Measurements from ENCODE around the gene SLC26A2. TPM values are rescaled to one million over a fixed set of nuclear protein-coding genes. Genes with fewer than 3 reads are reported as not detected.

SLC26A2 gene
- total RNA-seq, 2 donors from 2014 or later, result 16.9 to 32.0 TPM

DNA sequence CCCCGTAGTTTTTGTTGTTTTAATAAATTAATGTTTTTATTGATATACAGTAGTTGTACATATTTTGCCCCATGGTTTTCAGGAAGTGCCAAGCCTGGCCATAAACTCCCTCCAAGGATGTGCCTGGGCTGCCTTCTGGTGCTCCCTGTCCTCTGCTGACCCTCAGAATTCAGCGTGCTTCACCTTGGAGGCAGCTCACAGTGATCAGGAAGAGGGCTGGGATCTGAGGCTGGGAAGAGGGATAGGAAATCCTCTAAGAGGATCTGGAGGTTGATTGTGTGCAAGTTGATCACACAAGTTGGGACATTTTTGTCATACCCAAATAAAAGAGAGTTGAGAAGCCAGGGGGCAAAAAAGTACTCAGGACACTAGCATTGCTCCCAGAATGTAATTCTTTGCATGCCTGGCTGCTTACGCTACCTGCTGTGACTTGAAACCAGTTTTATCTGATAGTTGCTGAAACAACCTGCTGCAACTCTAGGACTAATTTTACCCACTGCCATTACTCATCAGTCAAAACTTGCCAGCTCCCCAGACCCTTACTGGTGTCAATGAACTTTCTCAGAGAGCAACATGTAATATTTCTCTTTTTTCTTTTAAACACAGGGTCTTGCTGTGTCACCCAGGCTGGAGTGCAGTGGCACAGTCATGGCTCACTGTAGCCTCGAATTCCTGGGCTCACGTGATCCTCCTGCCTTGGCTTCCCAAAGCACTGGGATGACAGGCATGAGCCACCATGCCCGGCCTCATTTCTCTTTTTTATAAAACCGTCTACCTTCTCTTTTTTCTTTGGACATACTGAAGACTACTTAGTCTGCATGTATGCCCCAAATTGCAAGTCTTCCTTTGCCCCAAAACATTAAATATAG, 44.9 kb upstream of the SLC26A2 start:
- H3K27me3 ChIP-seq (replicated peaks; ENCODE audit: insufficient read depth), result no peaks in the 10 kb centered on the region
- H3K27ac ChIP-seq, result peak overlapping the region in 1 of 2 donors; percentile 65
- H3K4me1 ChIP-seq (ENCODE audit: control insufficient read depth in 1 of 2, low read depth in 2 of 2), result peaks cover 7 to 40% of the 10 kb centered on the region in 2 donors
- ATAC-seq (ENCODE audit: insufficient number of reproducible peaks, low FRiP score, low read depth) (no peak), DNase-seq (ENCODE audit: low spot score) (no peak)
- H3K36me3 ChIP-seq, result no peaks in the 10 kb centered on the region
- no peak overlapping the region for H3K4me3 ChIP-seq
- TF ChIP-seq, protein P1, sequence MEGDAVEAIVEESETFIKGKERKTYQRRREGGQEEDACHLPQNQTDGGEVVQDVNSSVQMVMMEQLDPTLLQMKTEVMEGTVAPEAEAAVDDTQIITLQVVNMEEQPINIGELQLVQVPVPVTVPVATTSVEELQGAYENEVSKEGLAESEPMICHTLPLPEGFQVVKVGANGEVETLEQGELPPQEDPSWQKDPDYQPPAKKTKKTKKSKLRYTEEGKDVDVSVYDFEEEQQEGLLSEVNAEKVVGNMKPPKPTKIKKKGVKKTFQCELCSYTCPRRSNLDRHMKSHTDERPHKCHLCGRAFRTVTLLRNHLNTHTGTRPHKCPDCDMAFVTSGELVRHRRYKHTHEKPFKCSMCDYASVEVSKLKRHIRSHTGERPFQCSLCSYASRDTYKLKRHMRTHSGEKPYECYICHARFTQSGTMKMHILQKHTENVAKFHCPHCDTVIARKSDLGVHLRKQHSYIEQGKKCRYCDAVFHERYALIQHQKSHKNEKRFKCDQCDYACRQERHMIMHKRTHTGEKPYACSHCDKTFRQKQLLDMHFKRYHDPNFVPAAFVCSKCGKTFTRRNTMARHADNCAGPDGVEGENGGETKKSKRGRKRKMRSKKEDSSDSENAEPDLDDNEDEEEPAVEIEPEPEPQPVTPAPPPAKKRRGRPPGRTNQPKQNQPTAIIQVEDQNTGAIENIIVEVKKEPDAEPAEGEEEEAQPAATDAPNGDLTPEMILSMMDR (IDR thresholded peaks at IDR 0.05), result no peak
- H3K9me3 ChIP-seq, result no peaks in the 10 kb centered on the region

GRCh38 chr5:149916334-149917072, 44.1 kb upstream of the SLC26A2 start:
- DNase-seq (ENCODE audit: low spot score), result no peak
- ATAC-seq (ENCODE audit: insufficient number of reproducible peaks, low FRiP score, low read depth), result no peak
- Histone ChIP-seq H3K27ac (peak overlapping the region; percentile 65 to 85), H3K4me1 (ENCODE audit: control insufficient read depth in 1 of 2, low read depth in 2 of 2) (peaks cover 7 to 40% of the 10 kb centered on the region in 2 donors), H3K9me3 (no peaks in the 10 kb centered on the region), H3K4me3 (peak overlapping the region; percentile 9), H3K36me3 (no peaks in the 10 kb centered on the region), H3K27me3 (replicated peaks; ENCODE audit: insufficient read depth) (no peaks in the 10 kb centered on the region)
- TF ChIP-seq, protein P1 (IDR thresholded peaks at IDR 0.05), result no peak

DNA sequence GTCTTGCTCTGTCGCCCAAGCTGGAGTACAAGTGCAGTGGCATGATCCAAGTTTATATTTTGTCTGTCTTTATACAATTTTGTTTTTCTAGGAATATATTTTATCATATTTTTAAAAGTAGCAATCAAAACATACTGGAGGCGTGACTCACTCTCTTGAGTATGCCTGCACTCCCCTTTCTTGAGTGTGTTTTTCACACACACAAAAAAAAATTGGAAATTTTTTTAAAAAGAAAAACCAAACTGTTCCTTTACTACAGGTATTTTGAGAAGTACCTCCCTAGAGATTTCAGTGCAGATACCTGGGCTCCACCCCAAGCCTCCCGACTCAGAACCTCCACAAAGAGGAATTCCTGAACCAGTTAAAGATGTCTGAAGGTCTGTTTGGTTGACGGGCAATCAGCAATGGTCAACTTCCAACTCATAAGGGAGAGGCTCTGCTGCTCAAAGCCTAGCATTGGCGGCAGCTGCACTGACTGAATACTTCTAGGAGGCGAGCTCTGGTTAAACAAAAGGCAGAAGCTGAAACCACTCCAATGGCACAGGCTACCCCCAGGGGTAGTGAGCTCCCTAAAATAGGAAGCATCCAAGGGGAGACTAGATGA, 43.4 kb upstream of the SLC26A2 start:
- Histone ChIP-seq H3K36me3 (no peaks in the 10 kb centered on the region), H3K9me3 (no peaks in the 10 kb centered on the region), H3K4me1 (ENCODE audit: control insufficient read depth in 1 of 2, low read depth in 2 of 2) (peaks cover 7 to 40% of the 10 kb centered on the region in 2 donors), H3K27ac (peak overlapping the region; percentile 65 to 85), H3K27me3 (replicated peaks; ENCODE audit: insufficient read depth) (no peaks in the 10 kb centered on the region), H3K4me3 (peak overlapping the region; percentile 9)
- ATAC-seq (ENCODE audit: insufficient number of reproducible peaks, low FRiP score, low read depth) (no peak), DNase-seq (ENCODE audit: low spot score) (no peak)
- TF ChIP-seq, protein P1 (IDR thresholded peaks at IDR 0.05), result no peak

DNA sequence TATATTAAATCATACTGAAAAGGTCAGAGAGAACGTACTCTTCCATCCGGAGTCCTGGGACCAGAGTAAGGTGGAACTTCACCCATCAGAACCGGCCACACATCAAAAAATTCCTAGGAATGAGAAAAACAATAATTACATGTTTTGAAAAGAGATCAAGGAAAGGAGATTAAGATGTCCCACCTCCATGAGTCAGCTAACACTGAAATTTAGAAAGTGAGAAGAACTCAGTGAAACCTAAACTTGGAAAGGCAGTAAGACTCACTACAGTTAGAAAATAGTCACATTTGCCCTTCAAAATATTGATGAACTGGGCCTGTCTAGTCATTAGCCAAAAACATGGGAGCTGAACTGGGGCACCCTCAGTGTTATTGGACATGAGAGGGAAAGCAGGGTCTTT, 39.0 kb upstream of the SLC26A2 start:
- peaks cover 7 to 34% of the 10 kb centered on the region in 2 donors for H3K4me1 ChIP-seq (ENCODE audit: control insufficient read depth in 1 of 2, low read depth in 2 of 2)
- no peak overlapping the region for H3K27ac ChIP-seq
- no peak for ATAC-seq (ENCODE audit: insufficient number of reproducible peaks, low FRiP score, low read depth)
- TF ChIP-seq, protein P1 (IDR thresholded peaks at IDR 0.05), result no peak
- H3K4me3 ChIP-seq, result no peak overlapping the region
- no peaks in the 10 kb centered on the region for H3K27me3 ChIP-seq (replicated peaks; ENCODE audit: insufficient read depth)
- no peaks in the 10 kb centered on the region for H3K9me3 ChIP-seq
- no peak for DNase-seq (ENCODE audit: low spot score)
- H3K36me3 ChIP-seq, result no peaks in the 10 kb centered on the region

DNA sequence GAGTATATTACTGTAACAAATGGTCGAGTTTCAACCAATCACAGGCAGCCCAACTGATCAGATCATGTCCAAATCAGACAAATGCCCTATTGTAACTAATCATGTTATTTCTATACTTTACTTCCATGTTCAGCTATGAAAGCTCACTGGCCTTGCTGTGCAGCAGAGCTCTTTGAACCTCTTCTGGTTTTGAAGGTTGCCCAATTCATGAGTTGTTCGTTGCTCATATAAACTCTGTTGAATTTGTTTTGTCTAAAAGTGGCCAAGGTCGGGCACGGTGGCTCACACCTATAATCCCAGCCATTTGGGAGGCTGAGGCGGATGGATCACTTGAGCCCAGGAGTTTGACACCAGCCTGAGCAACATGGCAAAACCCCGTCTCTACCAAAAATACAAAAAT, 37.6 kb upstream of the SLC26A2 start:
- Histone ChIP-seq H3K36me3 (no peaks in the 10 kb centered on the region), H3K27me3 (replicated peaks; ENCODE audit: insufficient read depth) (no peaks in the 10 kb centered on the region), H3K4me3 (no peak overlapping the region), H3K4me1 (ENCODE audit: control insufficient read depth in 1 of 2, low read depth in 2 of 2) (peaks cover 7 to 26% of the 10 kb centered on the region in 2 donors), H3K9me3 (no peaks in the 10 kb centered on the region), H3K27ac (no peak overlapping the region)
- ATAC-seq (ENCODE audit: insufficient number of reproducible peaks, low FRiP score, low read depth) (no peak), DNase-seq (ENCODE audit: low spot score) (no peak)
- TF ChIP-seq, protein P1 (IDR thresholded peaks at IDR 0.05), result no peak

All from thoracic aorta (tissue), 2 donors.